HG03135 (cell line): ENCODE data around the gene UBD.

Experiments used
- ATAC-seq: cut with Tn5 transposase; IDR thresholded peaks from one replicate; pipeline ENCODE4 v1.9.1; 2021; ENCODE audit warnings: mild to moderate bottlenecking, moderate library complexity; ENCODE audit not compliant: unreplicated experiment

UBD gene

GRCh38 chr6:29561606-29562181 is 2.2 kb upstream of the UBD start:
- ATAC-seq, result no peak

DNA sequence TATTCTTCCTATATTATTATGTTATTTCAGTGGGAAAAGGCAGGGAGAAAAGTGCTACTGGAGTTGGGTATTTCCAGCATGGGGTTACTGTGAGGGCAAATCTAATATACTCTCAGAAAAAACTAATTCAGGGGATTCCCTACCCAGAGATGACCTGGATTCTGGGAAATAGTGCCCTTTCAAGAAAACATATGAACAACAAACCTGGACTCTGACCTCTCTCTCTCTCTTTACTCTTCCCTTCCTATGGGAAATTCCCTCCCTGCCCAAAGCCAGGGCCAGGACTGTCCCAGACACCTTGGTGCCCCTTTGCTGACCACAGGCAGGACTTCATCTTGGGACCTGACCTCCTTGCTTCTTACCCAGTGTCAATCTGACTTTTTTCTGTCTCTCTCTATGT is 1.6 kb upstream of the UBD start:
- ATAC-seq, result no peak

- ATAC-seq, result no peak
These were observed 973 bp downstream of the UBD start for GRCh38 chr6:29558439-29559079.

GRCh38 chr6:29557320-29557719 is 2.2 kb downstream of the UBD start:
- no peak for ATAC-seq

GRCh38 chr6:29554764-29555163 is 4.8 kb downstream of the UBD start:
- ATAC-seq, result no peak

DNA sequence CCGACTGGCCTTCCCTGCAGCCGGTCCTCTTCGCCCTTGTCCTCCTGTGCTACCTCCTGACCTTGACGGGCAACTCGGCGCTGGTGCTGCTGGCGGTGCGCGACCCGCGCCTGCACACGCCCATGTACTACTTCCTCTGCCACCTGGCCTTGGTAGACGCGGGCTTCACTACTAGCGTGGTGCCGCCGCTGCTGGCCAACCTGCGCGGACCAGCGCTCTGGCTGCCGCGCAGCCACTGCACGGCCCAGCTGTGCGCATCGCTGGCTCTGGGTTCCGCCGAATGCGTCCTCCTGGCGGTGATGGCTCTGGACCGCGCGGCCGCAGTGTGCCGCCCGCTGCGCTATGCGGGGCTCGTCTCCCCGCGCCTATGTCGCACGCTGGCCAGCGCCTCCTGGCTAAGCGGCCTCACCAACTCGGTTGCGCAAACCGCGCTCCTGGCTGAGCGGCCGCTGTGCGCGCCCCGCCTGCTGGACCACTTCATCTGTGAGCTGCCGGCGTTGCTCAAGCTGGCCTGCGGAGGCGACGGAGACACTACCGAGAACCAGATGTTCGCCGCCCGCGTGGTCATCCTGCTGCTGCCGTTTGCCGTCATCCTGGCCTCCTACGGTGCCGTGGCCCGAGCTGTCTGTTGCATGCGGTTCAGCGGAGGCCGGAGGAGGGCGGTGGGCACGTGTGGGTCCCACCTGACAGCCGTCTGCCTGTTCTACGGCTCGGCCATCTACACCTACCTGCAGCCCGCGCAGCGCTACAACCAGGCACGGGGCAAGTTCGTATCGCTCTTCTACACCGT is 6.1 kb downstream of the UBD start:
- ATAC-seq, result no peak

DNA sequence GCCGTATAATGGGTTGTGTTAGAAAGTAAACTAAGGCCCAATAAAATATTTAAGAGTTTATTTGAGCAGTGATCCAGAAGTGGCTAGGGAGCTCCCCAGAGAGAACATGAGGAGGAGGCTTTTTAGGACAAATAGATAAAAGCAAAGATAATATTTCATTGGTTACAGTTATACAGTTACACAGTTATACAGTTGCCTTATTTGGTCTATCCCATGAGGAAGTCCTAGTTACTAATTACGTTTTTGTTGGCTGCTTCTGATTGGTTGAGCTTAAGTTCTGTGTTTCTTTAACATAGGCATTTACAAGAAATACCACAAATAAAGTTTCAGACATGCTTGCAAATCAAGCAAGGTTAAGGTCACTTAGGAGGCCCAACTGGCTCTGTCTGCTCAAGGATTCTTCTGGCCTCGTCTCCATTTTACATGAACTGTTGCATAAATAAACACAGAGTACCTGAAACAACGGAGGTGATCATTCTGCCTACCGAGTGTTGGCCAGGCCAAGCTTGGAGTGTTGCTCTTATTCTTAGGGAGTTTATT is 7.0 kb downstream of the UBD start:
- ATAC-seq, result no peak

GRCh38 chr6:29547573-29547972 is 12.0 kb downstream of the UBD start:
- no peak for ATAC-seq

GRCh38 chr6:29537714-29538403 is 21.7 kb downstream of the UBD start:
- ATAC-seq, result no peak

GRCh38 chr6:29532320-29532951 is 27.1 kb downstream of the UBD start:
- ATAC-seq, result no peak

DNA sequence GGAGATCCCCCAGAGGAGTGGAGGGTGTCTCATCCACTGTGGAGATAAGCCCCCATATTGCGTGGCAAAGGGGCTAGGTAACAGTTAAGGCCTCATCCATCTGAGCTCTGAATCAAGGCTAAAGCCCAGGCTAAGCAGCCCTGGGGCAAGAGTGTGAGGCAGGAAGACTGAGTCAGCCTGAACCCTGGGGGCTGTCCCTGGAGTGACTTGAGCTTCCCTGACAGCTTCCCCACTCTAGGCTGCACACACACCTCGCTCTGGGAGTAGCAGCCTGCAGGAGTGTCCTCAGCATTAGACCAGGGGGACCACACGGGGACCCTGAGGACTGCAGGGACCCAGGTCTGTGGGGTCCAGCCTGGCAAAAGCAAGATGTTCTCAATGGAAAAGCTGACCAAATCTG is 27.9 kb downstream of the UBD start:
- ATAC-seq, result no peak

GRCh38 chr6:29530671-29531310 is 28.7 kb downstream of the UBD start:
- no peak for ATAC-seq

GRCh38 chr6:29529956-29530355 is 29.6 kb downstream of the UBD start:
- ATAC-seq, result no peak

- no peak for ATAC-seq
These were observed 30.5 kb downstream of the UBD start for GRCh38 chr6:29528988-29529560.

- no peak for ATAC-seq
These were observed 31.1 kb downstream of the UBD start for GRCh38 chr6:29528300-29528931.

GRCh38 chr6:29527564-29527963 is 32.0 kb downstream of the UBD start:
- no peak for ATAC-seq

DNA sequence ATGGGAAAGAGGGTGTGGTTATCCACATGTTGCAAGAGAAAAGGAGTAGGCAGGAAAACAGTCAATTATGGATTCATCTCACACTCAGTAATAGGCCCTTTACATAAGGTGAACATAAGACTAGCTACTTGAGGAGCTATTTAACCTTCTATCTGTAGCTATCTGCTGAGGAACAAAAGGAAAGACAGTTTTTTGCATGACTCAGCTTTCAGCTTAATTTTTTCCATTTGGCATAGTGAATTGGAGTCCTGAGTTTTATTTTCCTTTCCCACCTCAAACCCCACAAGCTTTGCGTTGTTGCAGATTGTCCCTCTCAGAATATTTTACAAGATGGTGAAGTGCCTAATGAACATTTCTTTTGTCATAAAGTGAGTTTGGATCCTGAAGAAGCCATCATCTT is 32.4 kb downstream of the UBD start:
- ATAC-seq, result no peak

- no peak for ATAC-seq
These were observed 34.3 kb downstream of the UBD start for GRCh38 chr6:29525311-29525639.

GRCh38 chr6:29524444-29525310 is 34.9 kb downstream of the UBD start:
- ATAC-seq, result no peak
